ENCODE measurements around the gene NUMA1.

GRCh38 chr11:72112143-72112977, 32.0 kb upstream of the NUMA1 start, which contains the start of gene ANAPC15:
- TF ChIP-seq, protein P1, sequence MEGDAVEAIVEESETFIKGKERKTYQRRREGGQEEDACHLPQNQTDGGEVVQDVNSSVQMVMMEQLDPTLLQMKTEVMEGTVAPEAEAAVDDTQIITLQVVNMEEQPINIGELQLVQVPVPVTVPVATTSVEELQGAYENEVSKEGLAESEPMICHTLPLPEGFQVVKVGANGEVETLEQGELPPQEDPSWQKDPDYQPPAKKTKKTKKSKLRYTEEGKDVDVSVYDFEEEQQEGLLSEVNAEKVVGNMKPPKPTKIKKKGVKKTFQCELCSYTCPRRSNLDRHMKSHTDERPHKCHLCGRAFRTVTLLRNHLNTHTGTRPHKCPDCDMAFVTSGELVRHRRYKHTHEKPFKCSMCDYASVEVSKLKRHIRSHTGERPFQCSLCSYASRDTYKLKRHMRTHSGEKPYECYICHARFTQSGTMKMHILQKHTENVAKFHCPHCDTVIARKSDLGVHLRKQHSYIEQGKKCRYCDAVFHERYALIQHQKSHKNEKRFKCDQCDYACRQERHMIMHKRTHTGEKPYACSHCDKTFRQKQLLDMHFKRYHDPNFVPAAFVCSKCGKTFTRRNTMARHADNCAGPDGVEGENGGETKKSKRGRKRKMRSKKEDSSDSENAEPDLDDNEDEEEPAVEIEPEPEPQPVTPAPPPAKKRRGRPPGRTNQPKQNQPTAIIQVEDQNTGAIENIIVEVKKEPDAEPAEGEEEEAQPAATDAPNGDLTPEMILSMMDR (conservative IDR thresholded peaks at IDR 0.05; ENCODE audit: low read length), result no peak
- no peak for TF ChIP-seq EZH2phosphoT487 (IDR thresholded peaks at IDR 0.05; ENCODE audit: borderline replicate concordance, low read depth, low read length)

Data from OCI-LY7 (cell line).